ENCODE measurements around the gene FAM131B. TPM values are rescaled to one million over a fixed set of nuclear protein-coding genes. Genes with fewer than 3 reads are reported as not detected.

FAM131B gene
- total RNA-seq, 1 experiment from 2014 or later: 6.9 TPM

GRCh38 chr7:143343596-143343995, 18.9 kb downstream of the FAM131B start:
- Histone ChIP-seq H3K4me1 (ENCODE audit: insufficient read depth, low read length) (no peaks in the 10 kb centered on the region), H3K9me2 (replicated peaks; ENCODE audit: low read length) (no peaks in the 10 kb centered on the region), H3K9me3 (ENCODE audit: low read length) (no peaks in the 10 kb centered on the region), H3K4me2 (ENCODE audit: low read length) (no peak overlapping the region), H3K27ac (ENCODE audit: low read length) (no peak overlapping the region), H2AFZ (ENCODE audit: low read length) (no peak overlapping the region), H3K4me3 (ENCODE audit: low read length) (no peak overlapping the region), H4K20me1 (ENCODE audit: low read length) (no peaks in the 10 kb centered on the region), H3K9ac (ENCODE audit: low read length) (no peak overlapping the region), H3K36me3 (ENCODE audit: low read depth, low read length) (no peaks in the 10 kb centered on the region), H3F3A (ENCODE audit: low read length, unreplicated experiment) (no peaks in the 10 kb centered on the region), H3K27me3 (ENCODE audit: low read length) (no peaks in the 10 kb centered on the region), H3K79me2 (ENCODE audit: low read length) (no peaks in the 10 kb centered on the region)
- BruUV-seq (replicated peaks): no TSS peak
- TF ChIP-seq CTCF (conservative IDR thresholded peaks at IDR 0.05; ENCODE audit: low read depth, low read length) (no peak), EZH2 (IDR thresholded peaks at IDR 0.05; ENCODE audit: low read length, unreplicated experiment) (no peak), EZH2phosphoT487 (IDR thresholded peaks at IDR 0.05; ENCODE audit: borderline replicate concordance, low read length) (no peak)
- DNase-seq (no peak), ATAC-seq (no peak)
- POLR2A ChIA-PET (ENCODE audit: unreplicated experiment): no interaction called here
- CTCF ChIA-PET: no interaction called here
- intact Hi-C loops (cut with micrococcal nuclease): no loop called here

GRCh38 chr7:143341842-143342241, 20.7 kb downstream of the FAM131B start:
- H3K4me2 ChIP-seq (ENCODE audit: low read length): no peak overlapping the region
- POLR2A ChIA-PET (ENCODE audit: unreplicated experiment): no interaction called here

More at GRCh38 chr7:143341842-143342241, 20.7 kb downstream of the FAM131B start:
- no TSS peak for BruUV-seq (replicated peaks)
- DNase-seq (no peak), ATAC-seq (no peak)
- H3F3A ChIP-seq (ENCODE audit: low read length, unreplicated experiment): no peaks in the 10 kb centered on the region
- H3K27ac ChIP-seq (ENCODE audit: low read length): no peak overlapping the region
- H3K36me3 ChIP-seq (ENCODE audit: low read depth, low read length): no peaks in the 10 kb centered on the region
- no peaks in the 10 kb centered on the region for H4K20me1 ChIP-seq (ENCODE audit: low read length)
- H3K9me3 ChIP-seq (ENCODE audit: low read length): no peaks in the 10 kb centered on the region
- no peak for TF ChIP-seq EZH2 (IDR thresholded peaks at IDR 0.05; ENCODE audit: low read length, unreplicated experiment)
- TF ChIP-seq EZH2phosphoT487 (IDR thresholded peaks at IDR 0.05; ENCODE audit: borderline replicate concordance, low read length): no peak
- no peak for TF ChIP-seq CTCF (conservative IDR thresholded peaks at IDR 0.05; ENCODE audit: low read depth, low read length)
- no peaks in the 10 kb centered on the region for H3K27me3 ChIP-seq (ENCODE audit: low read length)
- no peak overlapping the region for H3K4me3 ChIP-seq (ENCODE audit: low read length)
- H2AFZ ChIP-seq (ENCODE audit: low read length): no peak overlapping the region
- H3K9me2 ChIP-seq (replicated peaks; ENCODE audit: low read length): no peaks in the 10 kb centered on the region
- no peaks in the 10 kb centered on the region for H3K79me2 ChIP-seq (ENCODE audit: low read length)
- H3K9ac ChIP-seq (ENCODE audit: low read length): no peak overlapping the region
- intact Hi-C loops (cut with micrococcal nuclease): no loop called here
- H3K4me1 ChIP-seq (ENCODE audit: insufficient read depth, low read length): peaks cover 7% of the 10 kb centered on the region
- CTCF ChIA-PET: no interaction called here

All from PC-3 (cell line).